Measurements from ENCODE around the gene IRF2. TPM values are rescaled to one million over a fixed set of nuclear protein-coding genes. Genes with fewer than 3 reads are reported as not detected.
A peak's percentile ranks its signal among the peaks of the same experiment; 100 is the strongest.

The IRF2 gene
- total and polyA plus RNA-seq, 2 donors (not counting 1 experiment from before 2014, with no cell fraction given): 67.8 to 68.2 TPM

GRCh38 chr4:184504385-184504784, 30.0 kb upstream of the IRF2 start:
- intact Hi-C loops (cut with micrococcal nuclease): no loop called here
- Histone ChIP-seq H4K20me1 (ENCODE audit: control insufficient read depth, insufficient read depth, low read length, poor library complexity, severe bottlenecking) (no peaks in the 10 kb centered on the region), H3K4me1 (ENCODE audit: control insufficient read depth in 2 of 2, insufficient read depth in 2 of 2, low read length in 2 of 2) (peaks cover 43 to 48% of the 10 kb centered on the region in 2 donors), H2AFZ (ENCODE audit: insufficient read depth, low read depth, low read length, poor library complexity, severe bottlenecking) (peak overlapping the region; percentile 87), H3K4me3 (ENCODE audit: control extremely low read depth in 1 of 5, extremely low read depth in 1 of 5, insufficient read depth in 1 of 5, low read depth in 2 of 5, low read length in 4 of 5) (peak overlapping the region in 4 of 5 experiments; percentile 14 to 57 (median 28)), H3K9me3 (ENCODE audit: control extremely low read depth in 1 of 3, control insufficient read depth in 2 of 3, insufficient read depth in 1 of 3, low read length in 2 of 3) (no peaks in the 10 kb centered on the region), H3K27me3 (replicated peaks in 1 of 4; ENCODE audit: control extremely low read depth in 1 of 4, control insufficient read depth in 3 of 4, insufficient read depth in 4 of 4, low read length in 3 of 4) (no peaks in the 10 kb centered on the region), H3K27ac (ENCODE audit: low read length in 2 of 2) (peak overlapping the region; percentile 56 to 68), H3K9ac (ENCODE audit: low read length) (peak overlapping the region; percentile 63), H3K79me2 (ENCODE audit: control insufficient read depth, insufficient read depth, low read length) (peaks cover 5% of the 10 kb centered on the region), H3K36me3 (replicated peaks in 1 of 2; ENCODE audit: control extremely low read depth in 1 of 2, control insufficient read depth in 1 of 2, extremely low read depth in 1 of 2, insufficient read depth in 2 of 2, low read length in 1 of 2) (no peaks in the 10 kb centered on the region), H3K4me2 (replicated peaks; ENCODE audit: low read depth, low read length, poor library complexity, severe bottlenecking) (peak overlapping the region; percentile 71)
- no peak for DNase-seq
- POLR2A ChIA-PET: interaction anchor here (0.5 to 2.0 kb wide), 2 partner anchors 29 to 33 kb away, joined by 3 to 7 read pairs; no protein-coding TSS in a partner anchor
- WGBS (ENCODE audit: insufficient coverage): 32% methylated on average over 11 of the region's 11 CpGs
- Mint-ChIP-seq H3K9me3 (ENCODE audit: insufficient read depth) (no peaks in the 10 kb centered on the region), H3K4me3 (peak overlapping the region; percentile 67), H3K4me1 (peaks cover 42% of the 10 kb centered on the region), H3K27me3 (no peaks in the 10 kb centered on the region), H3K27ac (peak overlapping the region; percentile 89)
- TF ChIP-seq EZH2 (IDR thresholded peaks at IDR 0.05; ENCODE audit: borderline replicate concordance, insufficient read depth, low read depth, low read length, poor library complexity, severe bottlenecking) (no peak), CTCF (IDR thresholded peaks at IDR 0.05) (no peak)
- no peak for ATAC-seq (ENCODE audit: low read depth)
- CTCF ChIA-PET: interaction anchor here (0.9 to 5.4 kb wide), 6 partner anchors 10 to 240 kb away, joined by 3 to 17 read pairs (median 5); partner anchors contain the start of gene IRF2

GRCh38 chr4:184503869-184504300, 29.5 kb upstream of the IRF2 start:
- ATAC-seq (ENCODE audit: low read depth): peak; percentile 44
- peak overlapping the region; percentile 67 for H3K4me3 Mint-ChIP-seq
- peak; percentile 57 for DNase-seq
- Histone ChIP-seq H3K4me3 (ENCODE audit: control extremely low read depth in 1 of 5, extremely low read depth in 1 of 5, insufficient read depth in 1 of 5, low read depth in 2 of 5, low read length in 4 of 5) (peak overlapping the region in 4 of 5 experiments; percentile 14 to 57 (median 28)), H3K27ac (ENCODE audit: low read length in 2 of 2) (peak overlapping the region; percentile 56 to 68), H4K20me1 (ENCODE audit: control insufficient read depth, insufficient read depth, low read length, poor library complexity, severe bottlenecking) (no peaks in the 10 kb centered on the region), H3K9ac (ENCODE audit: low read length) (peak overlapping the region; percentile 63), H3K79me2 (ENCODE audit: control insufficient read depth, insufficient read depth, low read length) (peaks cover 5% of the 10 kb centered on the region), H3K27me3 (replicated peaks in 1 of 4; ENCODE audit: control extremely low read depth in 1 of 4, control insufficient read depth in 3 of 4, insufficient read depth in 4 of 4, low read length in 3 of 4) (no peaks in the 10 kb centered on the region), H3K36me3 (replicated peaks in 1 of 2; ENCODE audit: control extremely low read depth in 1 of 2, control insufficient read depth in 1 of 2, extremely low read depth in 1 of 2, insufficient read depth in 2 of 2, low read length in 1 of 2) (no peaks in the 10 kb centered on the region), H2AFZ (ENCODE audit: insufficient read depth, low read depth, low read length, poor library complexity, severe bottlenecking) (peak overlapping the region; percentile 87), H3K9me3 (ENCODE audit: control extremely low read depth in 1 of 3, control insufficient read depth in 2 of 3, insufficient read depth in 1 of 3, low read length in 2 of 3) (no peaks in the 10 kb centered on the region), H3K4me2 (replicated peaks; ENCODE audit: low read depth, low read length, poor library complexity, severe bottlenecking) (peak overlapping the region; percentile 71), H3K4me1 (ENCODE audit: control insufficient read depth in 2 of 2, insufficient read depth in 2 of 2, low read length in 2 of 2) (peaks cover 43 to 48% of the 10 kb centered on the region in 2 donors)
- 3% methylated on average over 6 of the region's 8 CpGs for WGBS (ENCODE audit: insufficient coverage)
- CTCF ChIA-PET: interaction anchor here (0.9 to 5.4 kb wide), 7 partner anchors 10 to 239 kb away, joined by 3 to 17 read pairs (median 4); partner anchors contain the start of gene IRF2
- H3K27me3 Mint-ChIP-seq: no peaks in the 10 kb centered on the region
- no peaks in the 10 kb centered on the region for H3K9me3 Mint-ChIP-seq (ENCODE audit: insufficient read depth)
- POLR2A ChIA-PET: interaction anchor here (0.5 to 2.0 kb wide), 2 partner anchors 29 to 33 kb away, joined by 3 to 7 read pairs; no protein-coding TSS in a partner anchor
- intact Hi-C loops (cut with micrococcal nuclease): no loop called here
- H3K4me1 Mint-ChIP-seq: peaks cover 42% of the 10 kb centered on the region
- H3K27ac Mint-ChIP-seq: peak overlapping the region; percentile 89
- TF ChIP-seq EZH2 (IDR thresholded peaks at IDR 0.05; ENCODE audit: borderline replicate concordance, insufficient read depth, low read depth, low read length, poor library complexity, severe bottlenecking) (no peak), CTCF (IDR thresholded peaks at IDR 0.05) (no peak)
